HepG2 (cell line): Measurements from ENCODE around the gene NUP107. TPM values are rescaled to one million over a fixed set of nuclear protein-coding genes. Genes with fewer than 3 reads are reported as not detected.
A peak's percentile ranks its signal among the peaks of the same experiment; 100 is the strongest.

Source experiments
- GMEB2 ChIP-seq: IDR thresholded peaks from 2 replicates; pipeline ENCODE4 v1.6.1; 2016; ENCODE audit warnings: missing biosample characterization, missing genetic modification reagents, low read depth
- HBP1 ChIP-seq: IDR thresholded peaks from 2 replicates; pipeline ENCODE4 v1.6.1; 2016; ENCODE audit warnings: low read depth, control low read depth
- KDM5B ChIP-seq: sonication (generic); formaldehyde crosslinking; IDR thresholded peaks from 2 replicates; pipeline ENCODE4 v1.4.0; 2020; ENCODE audit warnings: missing genetic modification reagents, mild to moderate bottlenecking, borderline replicate concordance
- MED1 ChIP-seq: sonication (generic); formaldehyde crosslinking; IDR thresholded peaks from 2 replicates; pipeline ENCODE4 v1.4.0; 2020; ENCODE audit warnings: missing genetic modification reagents
- MYC ChIP-seq: sonication (generic); formaldehyde crosslinking; IDR thresholded peaks from 2 replicates; pipeline ENCODE4 v1.9.0; 2021; ENCODE audit warnings: missing genetic modification reagents, borderline replicate concordance
- MYPOP ChIP-seq: sonication (generic); formaldehyde crosslinking; IDR thresholded peaks from 2 replicates; pipeline ENCODE4 v1.8.1; 2023; ENCODE audit warnings: mild to moderate bottlenecking, moderate library complexity, missing genetic modification reagents
- MZF1 ChIP-seq: sonication (generic); formaldehyde crosslinking; IDR thresholded peaks from 2 replicates; pipeline ENCODE4 v1.8.1; 2023; ENCODE audit warnings: mild to moderate bottlenecking, missing genetic modification reagents, borderline replicate concordance
- PAF1 ChIP-seq: IDR thresholded peaks from 2 replicates; pipeline ENCODE4 v1.6.1; 2016; ENCODE audit warnings: missing genetic modification reagents, missing compliant biosample characterization
- RBAK ChIP-seq: sonication (generic); formaldehyde crosslinking; IDR thresholded peaks from 2 replicates; pipeline ENCODE4 v1.5.1; 2020; ENCODE audit warnings: mild to moderate bottlenecking, missing genetic modification reagents
- SIN3A ChIP-seq: IDR thresholded peaks from 2 replicates; pipeline ENCODE4 v1.6.1; 2011; ENCODE audit warnings: low read depth, mild to moderate bottlenecking, control low read depth, low read length, borderline replicate concordance
- SNAI1 ChIP-seq: sonication (generic); formaldehyde crosslinking; IDR thresholded peaks from 2 replicates; pipeline ENCODE4 v1.5.0; 2020; ENCODE audit warnings: mild to moderate bottlenecking, missing genetic modification reagents, borderline replicate concordance
- THAP9 ChIP-seq: sonication (generic); formaldehyde crosslinking; IDR thresholded peaks from 2 replicates; pipeline ENCODE4; 2020; ENCODE audit warnings: missing genetic modification reagents, mild to moderate bottlenecking, borderline replicate concordance
- ZEB1 ChIP-seq: IDR thresholded peaks from 2 replicates; pipeline ENCODE4 v1.6.1; 2012; ENCODE audit warnings: mild to moderate bottlenecking, low read depth, inconsistent platforms; ENCODE audit not compliant: insufficient replicate concordance
- ZNF138 ChIP-seq: sonication (generic); formaldehyde crosslinking; IDR thresholded peaks from 2 replicates; pipeline ENCODE4 v1.5.0; 2020; ENCODE audit warnings: mild to moderate bottlenecking, low read depth, missing genetic modification reagents
- ZNF160 ChIP-seq: sonication (generic); formaldehyde crosslinking; IDR thresholded peaks from 2 replicates; pipeline ENCODE4 v1.8.0; 2022; ENCODE audit warnings: mild to moderate bottlenecking, inconsistent platforms, missing genetic modification reagents
- ZNF180 ChIP-seq: sonication (generic); formaldehyde crosslinking; IDR thresholded peaks from 2 replicates; pipeline ENCODE4 v1.4.0; 2020; ENCODE audit warnings: low read depth, missing genetic modification reagents, borderline replicate concordance
- ZNF251 ChIP-seq: sonication (generic); formaldehyde crosslinking; IDR thresholded peaks from 2 replicates; pipeline ENCODE4 v1.9.0; 2021; ENCODE audit warnings: mild to moderate bottlenecking, missing genetic modification reagents
- ZNF256 ChIP-seq: sonication (generic); formaldehyde crosslinking; conservative IDR thresholded peaks from 2 replicates; pipeline ENCODE4 v1.4.0; 2020; ENCODE audit warnings: missing genetic modification reagents
- ZNF275 ChIP-seq: sonication (generic); formaldehyde crosslinking; IDR thresholded peaks from 2 replicates; pipeline ENCODE4 v1.8.0; 2022; ENCODE audit warnings: missing genetic modification reagents, mild to moderate bottlenecking, inconsistent platforms, borderline replicate concordance
- ZNF335 ChIP-seq: sonication (generic); formaldehyde crosslinking; IDR thresholded peaks from 2 replicates; pipeline ENCODE4 v1.4.0; 2020; ENCODE audit warnings: missing genetic modification reagents
- ZSCAN21 ChIP-seq: sonication (generic); formaldehyde crosslinking; IDR thresholded peaks from 2 replicates; pipeline ENCODE4 v1.8.0; 2022; ENCODE audit warnings: mild to moderate bottlenecking, missing genetic modification reagents, moderate library complexity, borderline replicate concordance
- polyA plus RNA-seq, 8 experiments: library from polyadenylated mRNA; depleted of rRNA in 3 of 8; stranded (reverse) in 7 of 8; unstranded in 1 of 8; fragments of >200 nt; fragmentation: Illumina TruSeq in 4 of 8; extraction: Trizol in 4 of 8; gene quantifications; 2 replicates each; pipeline versions ENCODE4 v1.2.1 to v1.2.3, GENCODE V29; 2011 to 2016; ENCODE audit warnings: low read depth in 4 of 8, missing spikeins in 1 of 8, mixed read lengths in 1 of 8; ENCODE audit not compliant: insufficient read depth in 1 of 8
- total RNA-seq, 5 experiments: library from RNA; depleted of rRNA; stranded (reverse); fragments of >200 nt; fragmentation: Illumina TruSeq; extraction: Trizol; gene quantifications; 2 replicates each; pipeline ENCODE4 v1.2.3, GENCODE V29; 2016; ENCODE audit warnings: low read depth in 1 of 5

Gene NUP107
- total and polyA plus RNA-seq, 2 of the 13 experiments (the other 11 are each of a cell fraction or from before 2014, with no cell fraction given), result 54.7 to 100 TPM

- TF ChIP-seq ZNF275 (peak; percentile 52; the same call in 1 of the 2 replicates), MED1 (CRISPR knock-in tag) (peak; percentile 62), THAP9 (CRISPR knock-in tag) (peak; percentile 83; the same call in 1 of the 2 replicates), ZNF335 (CRISPR knock-in tag) (peak; percentile 99), MYC (peak; percentile 91), HBP1 (0 out of 2 replicates have a peak, but pooled peaks have one; percentile 42), MYPOP (peak; percentile 89), SIN3A (peak; percentile 85), ZNF160 (CRISPR knock-in tag) (no peak), ZEB1 (no peak), PAF1 (CRISPR knock-in tag) (no peak), ZNF256 (CRISPR knock-in tag) (no peak), ZSCAN21 (CRISPR knock-in tag) (no peak), ZNF180 (CRISPR knock-in tag) (no peak), GMEB2 (CRISPR knock-in tag) (peak; percentile 87), SNAI1 (CRISPR knock-in tag) (peak; percentile 93; the same call in 1 of the 2 replicates), ZNF138 (CRISPR knock-in tag) (0 out of 2 replicates have a peak, but pooled peaks have one; percentile 16), ZNF251 (CRISPR knock-in tag) (no peak), RBAK (CRISPR knock-in tag) (no peak), KDM5B (peak; percentile 94), MZF1 (no peak)
Observed at GRCh38 chr12:68745904-68746571, 59.3 kb downstream of the NUP107 start, which contains the start of gene SLC35E3 (continued).
